Measurements from ENCODE around the gene CPNE1.

CPNE1 gene

DNA sequence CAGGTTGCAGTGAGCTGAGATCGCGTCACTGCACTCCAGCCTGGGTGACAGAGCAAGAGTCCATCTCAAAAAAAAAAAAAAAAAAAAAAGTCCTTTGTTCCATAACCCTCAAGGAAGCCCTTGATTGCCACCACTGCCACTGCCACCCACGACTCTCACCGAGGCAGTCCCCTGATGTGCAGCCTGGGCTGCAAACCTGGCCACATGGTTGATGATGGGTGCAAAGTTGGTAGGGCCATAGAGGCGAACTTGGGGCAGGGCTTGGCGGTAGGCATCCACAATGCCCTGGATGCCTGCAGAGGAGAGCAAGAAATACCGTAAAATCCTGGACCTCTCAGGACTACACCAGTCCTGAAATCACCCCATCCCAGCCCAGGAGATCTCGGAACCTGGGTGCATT is 37.6 kb downstream of the CPNE1 start:
- DNase-seq (ENCODE audit: extremely low spot score), result no peak
- POLR2A ChIA-PET, result no interaction called here
- CTCF ChIA-PET, result interaction anchor here (1.2 kb wide), 1 partner anchor 8 kb away, joined by 8 read pairs; no protein-coding TSS in a partner anchor
- TF ChIP-seq, protein P1, sequence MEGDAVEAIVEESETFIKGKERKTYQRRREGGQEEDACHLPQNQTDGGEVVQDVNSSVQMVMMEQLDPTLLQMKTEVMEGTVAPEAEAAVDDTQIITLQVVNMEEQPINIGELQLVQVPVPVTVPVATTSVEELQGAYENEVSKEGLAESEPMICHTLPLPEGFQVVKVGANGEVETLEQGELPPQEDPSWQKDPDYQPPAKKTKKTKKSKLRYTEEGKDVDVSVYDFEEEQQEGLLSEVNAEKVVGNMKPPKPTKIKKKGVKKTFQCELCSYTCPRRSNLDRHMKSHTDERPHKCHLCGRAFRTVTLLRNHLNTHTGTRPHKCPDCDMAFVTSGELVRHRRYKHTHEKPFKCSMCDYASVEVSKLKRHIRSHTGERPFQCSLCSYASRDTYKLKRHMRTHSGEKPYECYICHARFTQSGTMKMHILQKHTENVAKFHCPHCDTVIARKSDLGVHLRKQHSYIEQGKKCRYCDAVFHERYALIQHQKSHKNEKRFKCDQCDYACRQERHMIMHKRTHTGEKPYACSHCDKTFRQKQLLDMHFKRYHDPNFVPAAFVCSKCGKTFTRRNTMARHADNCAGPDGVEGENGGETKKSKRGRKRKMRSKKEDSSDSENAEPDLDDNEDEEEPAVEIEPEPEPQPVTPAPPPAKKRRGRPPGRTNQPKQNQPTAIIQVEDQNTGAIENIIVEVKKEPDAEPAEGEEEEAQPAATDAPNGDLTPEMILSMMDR (IDR thresholded peaks at IDR 0.05; ENCODE audit: control extremely low read depth, extremely low read depth, low read depth, missing control alignments), result no peak

DNA sequence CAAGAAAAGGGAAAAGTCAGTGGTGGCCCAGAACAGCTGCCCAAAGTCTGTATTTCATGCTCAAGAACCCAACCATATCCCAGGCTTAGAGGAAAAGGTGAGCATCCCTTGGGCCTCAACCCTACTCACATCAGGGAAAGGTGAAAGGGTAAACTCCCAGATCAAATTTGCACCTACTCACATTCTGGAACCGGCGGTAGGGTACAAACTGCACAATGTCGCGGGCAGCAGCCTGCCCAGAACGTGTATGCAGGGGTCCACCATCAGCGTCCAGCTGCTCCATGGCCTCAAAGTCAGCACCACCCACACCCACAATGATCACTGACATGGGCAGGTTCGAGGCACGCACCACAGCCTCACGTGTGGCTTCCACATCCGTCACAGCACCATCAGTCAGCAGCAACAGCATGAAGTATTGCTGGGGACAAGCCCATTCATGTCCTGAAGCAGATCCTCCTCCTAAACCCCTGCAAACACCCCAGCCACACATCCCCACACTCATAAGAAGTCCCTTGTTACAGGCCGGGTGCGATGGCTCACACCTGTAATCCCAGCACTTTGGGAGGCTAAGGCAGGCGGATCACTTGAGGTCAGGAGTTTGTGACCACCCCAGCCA is 38.2 kb downstream of the CPNE1 start:
- TF ChIP-seq, protein P1 (IDR thresholded peaks at IDR 0.05; ENCODE audit: control extremely low read depth, extremely low read depth, low read depth, missing control alignments), result no peak
- no peak for DNase-seq (ENCODE audit: extremely low spot score)
- ChIA-PET CTCF (no interaction called here), POLR2A (no interaction called here)

- no peak for DNase-seq (ENCODE audit: extremely low spot score)
- TF ChIP-seq, protein P1 (IDR thresholded peaks at IDR 0.05; ENCODE audit: control extremely low read depth, extremely low read depth, low read depth, missing control alignments), result no peak
- ChIA-PET CTCF (no interaction called here), POLR2A (no interaction called here)
These were observed 38.9 kb downstream of the CPNE1 start for GRCh38 chr20:35625584-35626385.

DNA sequence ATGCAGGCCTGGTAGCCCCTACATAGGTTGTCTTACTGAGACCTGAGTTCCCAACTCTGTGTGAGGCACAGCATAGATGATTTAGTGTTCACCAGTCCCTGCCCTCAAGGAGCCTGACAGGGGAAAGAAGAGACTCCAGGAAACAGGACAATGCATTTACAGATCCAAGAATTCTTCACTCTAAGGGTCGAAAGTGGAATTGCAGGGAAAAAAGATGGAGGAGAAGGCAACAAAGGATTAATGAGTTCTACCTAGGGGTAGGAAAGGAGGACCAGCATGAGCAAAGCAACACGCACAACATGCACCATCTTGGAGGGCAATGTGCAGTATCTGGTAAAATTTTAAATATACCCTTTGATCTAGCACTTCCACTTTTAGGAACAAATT is 43.1 kb downstream of the CPNE1 start:
- DNase-seq (ENCODE audit: extremely low spot score), result no peak
- POLR2A ChIA-PET, result interaction anchor here (0.6 to 1.1 kb wide), 2 partner anchors 98 to 168 kb away, joined by 3 to 4 read pairs; no protein-coding TSS in a partner anchor
- CTCF ChIA-PET, result interaction anchor here (0.9 to 6.7 kb wide), 4 partner anchors 9 to 333 kb away, joined by 3 to 87 read pairs (median 30); no protein-coding TSS in a partner anchor
- TF ChIP-seq, protein P1 (IDR thresholded peaks at IDR 0.05; ENCODE audit: control extremely low read depth, extremely low read depth, low read depth, missing control alignments), result no peak

DNA sequence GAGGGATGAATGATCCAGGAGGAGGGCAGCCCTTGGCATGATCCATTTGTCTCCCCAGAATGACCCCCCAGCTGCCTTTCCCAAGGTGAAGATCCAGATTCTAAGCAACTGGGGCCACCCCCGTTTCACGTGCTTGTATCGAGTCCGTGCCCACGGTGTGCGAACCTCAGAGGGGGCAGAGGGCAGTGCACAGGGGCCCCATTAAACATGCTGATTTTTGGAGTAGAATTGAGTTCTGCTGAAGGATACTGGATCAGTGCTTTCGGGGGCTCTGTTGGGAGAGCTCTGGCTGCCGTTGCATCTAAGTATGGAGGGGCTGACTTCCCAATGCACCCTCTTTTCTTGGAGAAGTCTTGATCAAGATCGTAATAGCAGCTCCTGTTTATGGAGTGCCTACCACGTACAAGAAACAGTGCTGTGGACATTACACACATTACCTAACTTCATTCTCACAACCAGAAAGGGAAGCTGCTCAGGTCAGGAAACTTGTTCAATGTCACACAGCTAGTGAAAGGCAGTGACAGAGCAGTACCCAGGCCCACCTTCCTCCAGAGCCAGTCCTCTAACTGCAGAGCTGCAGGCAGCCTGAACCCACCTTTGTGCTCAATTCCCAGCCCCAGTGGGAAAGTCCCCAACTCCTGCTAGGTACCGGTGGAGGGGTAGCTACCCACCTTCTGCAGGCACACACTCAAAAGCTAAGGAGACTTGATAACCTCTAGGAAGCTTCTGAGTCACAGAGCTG is 43.7 kb downstream of the CPNE1 start:
- no peak for DNase-seq (ENCODE audit: extremely low spot score)

More for the DNA sequence above, 43.7 kb downstream of the CPNE1 start:
- ChIA-PET CTCF (interaction anchor here (0.9 to 6.7 kb wide), 11 partner anchors 10 to 334 kb away, joined by 3 to 87 read pairs (median 12); partner anchors contain the start of genes CPNE1 and RBM12), POLR2A (interaction anchor here (0.6 to 1.1 kb wide), 2 partner anchors 99 to 169 kb away, joined by 3 to 4 read pairs; no protein-coding TSS in a partner anchor)
- TF ChIP-seq, protein P1 (IDR thresholded peaks at IDR 0.05; ENCODE audit: control extremely low read depth, extremely low read depth, low read depth, missing control alignments), result no peak

All from GM10248 (cell line).